HuH-7 (cell line): ENCODE data around the gene MORN1.

Experiments
- DNase-seq: peaks from one replicate; pipeline ENCODE4 v3.0.0; 2011; ENCODE audit warnings: low spot score

The MORN1 gene

GRCh38 chr1:2373551-2374251, 17.7 kb downstream of the MORN1 start:
- no peak for DNase-seq

DNA sequence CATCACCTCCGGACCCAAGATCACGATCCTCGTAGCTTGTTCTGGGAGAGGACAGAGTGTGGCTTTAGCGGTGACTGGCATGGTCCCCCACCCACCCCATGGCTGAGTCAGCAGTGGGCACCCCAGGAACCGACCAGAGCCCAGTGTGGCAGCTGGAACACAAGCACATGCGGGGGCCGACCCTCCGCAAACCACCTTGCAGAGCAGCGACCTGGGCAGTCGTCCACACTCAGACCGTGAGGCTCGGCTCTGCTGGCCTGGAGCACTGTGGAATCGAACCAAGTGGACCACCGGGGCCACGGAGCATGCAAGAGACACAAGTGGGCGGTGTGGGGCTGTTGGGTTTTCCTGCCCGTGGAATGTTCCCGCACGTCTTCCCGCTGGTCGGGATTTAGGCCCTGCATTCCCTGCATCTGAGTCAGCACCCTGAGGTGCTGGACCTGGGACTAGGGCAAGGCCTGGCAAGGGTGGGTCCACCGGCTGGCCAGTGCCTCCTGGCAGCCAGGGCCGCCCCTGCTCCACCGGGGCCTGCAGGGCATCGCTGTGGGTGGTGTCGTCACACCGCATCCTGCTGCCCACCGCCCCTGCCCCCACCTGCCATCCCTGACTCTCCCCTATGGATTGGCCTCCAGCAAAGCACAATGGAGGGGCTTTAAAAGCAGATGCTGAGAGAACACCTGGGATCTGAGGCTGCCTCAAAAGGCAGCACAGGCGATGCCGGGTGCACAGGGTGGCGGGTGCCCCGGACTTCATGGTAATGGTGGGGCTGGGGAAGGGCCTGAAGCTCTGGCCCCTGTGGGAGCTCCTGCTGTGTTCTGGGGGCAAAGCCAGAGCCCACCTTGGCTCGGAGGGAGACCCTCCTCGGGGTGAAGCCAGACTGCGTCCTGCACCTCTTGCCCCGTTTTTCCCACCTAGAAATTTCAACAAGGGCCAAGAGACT, 18.5 kb downstream of the MORN1 start:
- no peak for DNase-seq

DNA sequence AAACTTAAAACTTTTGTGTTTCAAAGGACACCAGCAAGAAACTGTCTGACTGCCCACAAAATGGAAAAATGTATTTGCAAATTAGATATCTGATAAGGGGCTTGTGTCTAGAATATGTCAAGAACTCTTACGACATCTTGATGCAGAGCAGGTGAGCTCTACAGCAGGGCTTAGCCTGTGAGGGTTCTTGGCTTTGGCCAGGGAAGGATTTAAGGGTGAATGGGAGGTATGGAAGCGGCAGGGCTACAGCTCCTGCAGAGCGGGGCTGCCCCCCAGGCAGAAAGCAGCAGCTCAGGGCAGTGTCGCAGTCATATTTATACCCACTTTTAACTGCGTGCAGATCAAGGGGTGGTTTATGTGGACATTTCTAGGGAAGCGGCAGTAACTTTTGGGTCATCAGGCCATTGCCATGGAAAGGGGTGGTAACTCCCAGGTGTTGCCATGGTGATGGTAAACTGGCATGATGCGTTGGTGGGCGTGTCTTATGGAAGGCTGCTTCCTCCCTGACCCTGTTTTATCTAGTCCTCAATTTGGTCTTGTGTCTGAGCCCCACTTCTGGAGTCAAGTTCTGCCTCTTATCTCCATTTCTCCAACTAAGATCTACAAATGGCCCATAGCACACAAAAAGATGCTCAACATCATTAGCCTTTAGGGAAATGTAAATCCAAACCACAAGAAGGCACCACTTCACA, 23.2 kb downstream of the MORN1 start:
- no peak for DNase-seq

DNA sequence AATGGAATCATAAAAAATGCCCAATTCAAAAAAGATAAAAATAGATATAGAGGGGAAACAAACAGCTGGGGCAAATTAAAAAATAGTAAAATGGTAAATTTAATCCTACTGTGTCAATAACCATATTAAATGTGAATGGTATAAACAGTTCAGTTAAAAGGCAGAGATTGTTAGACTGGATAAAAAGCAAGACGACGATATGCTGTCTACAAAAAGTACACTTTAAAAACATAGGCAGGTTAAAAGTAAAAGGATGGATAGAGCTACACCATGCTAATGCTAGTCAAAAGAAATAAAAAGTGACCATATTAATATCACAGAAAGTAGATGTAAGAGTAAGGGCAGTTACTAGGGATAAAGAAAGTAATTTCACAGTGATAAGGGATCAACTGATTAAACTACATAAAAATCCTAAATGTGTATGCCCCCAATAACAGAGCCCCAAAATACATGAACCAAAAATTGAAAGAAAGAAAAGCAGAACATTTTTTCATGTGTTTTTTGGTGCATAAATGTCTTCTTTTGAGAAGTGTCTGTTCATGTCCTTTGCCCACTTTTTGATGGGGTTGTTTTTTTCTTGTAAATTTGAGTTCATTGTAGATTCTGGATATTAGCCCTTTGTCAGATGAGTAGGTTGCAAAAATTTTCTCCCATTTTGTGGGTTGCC, 27.4 kb downstream of the MORN1 start:
- DNase-seq, result no peak

- DNase-seq, result no peak
Observed at GRCh38 chr1:2360588-2361364, 30.6 kb downstream of the MORN1 start.

- DNase-seq, result no peak
Observed at GRCh38 chr1:2358651-2359640, 32.4 kb downstream of the MORN1 start.

GRCh38 chr1:2358072-2358471, 33.3 kb downstream of the MORN1 start:
- DNase-seq, result no peak

GRCh38 chr1:2356911-2357845, 34.2 kb downstream of the MORN1 start:
- no peak for DNase-seq

DNA sequence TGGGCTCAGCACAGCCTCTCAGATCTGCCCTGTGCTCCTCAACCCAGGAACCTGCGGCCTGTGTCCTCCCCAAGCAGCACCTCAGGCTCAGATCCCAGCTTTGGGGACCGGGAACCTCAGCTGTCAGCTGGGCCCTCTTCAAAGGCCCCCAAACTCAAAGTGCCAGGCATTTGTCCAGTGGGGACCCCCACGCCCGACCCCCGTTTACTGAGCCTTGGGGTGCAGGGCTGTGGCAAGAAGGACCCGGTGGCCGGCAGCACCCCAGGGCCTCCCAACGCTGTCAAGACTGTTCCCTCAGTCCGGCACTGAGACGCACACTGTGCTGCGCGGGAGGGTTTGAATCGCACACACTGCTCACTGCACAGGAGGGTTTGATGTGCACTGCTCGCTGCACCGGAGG, 35.0 kb downstream of the MORN1 start:
- no peak for DNase-seq

GRCh38 chr1:2355373-2356261, 35.7 kb downstream of the MORN1 start:
- DNase-seq, result no peak

DNA sequence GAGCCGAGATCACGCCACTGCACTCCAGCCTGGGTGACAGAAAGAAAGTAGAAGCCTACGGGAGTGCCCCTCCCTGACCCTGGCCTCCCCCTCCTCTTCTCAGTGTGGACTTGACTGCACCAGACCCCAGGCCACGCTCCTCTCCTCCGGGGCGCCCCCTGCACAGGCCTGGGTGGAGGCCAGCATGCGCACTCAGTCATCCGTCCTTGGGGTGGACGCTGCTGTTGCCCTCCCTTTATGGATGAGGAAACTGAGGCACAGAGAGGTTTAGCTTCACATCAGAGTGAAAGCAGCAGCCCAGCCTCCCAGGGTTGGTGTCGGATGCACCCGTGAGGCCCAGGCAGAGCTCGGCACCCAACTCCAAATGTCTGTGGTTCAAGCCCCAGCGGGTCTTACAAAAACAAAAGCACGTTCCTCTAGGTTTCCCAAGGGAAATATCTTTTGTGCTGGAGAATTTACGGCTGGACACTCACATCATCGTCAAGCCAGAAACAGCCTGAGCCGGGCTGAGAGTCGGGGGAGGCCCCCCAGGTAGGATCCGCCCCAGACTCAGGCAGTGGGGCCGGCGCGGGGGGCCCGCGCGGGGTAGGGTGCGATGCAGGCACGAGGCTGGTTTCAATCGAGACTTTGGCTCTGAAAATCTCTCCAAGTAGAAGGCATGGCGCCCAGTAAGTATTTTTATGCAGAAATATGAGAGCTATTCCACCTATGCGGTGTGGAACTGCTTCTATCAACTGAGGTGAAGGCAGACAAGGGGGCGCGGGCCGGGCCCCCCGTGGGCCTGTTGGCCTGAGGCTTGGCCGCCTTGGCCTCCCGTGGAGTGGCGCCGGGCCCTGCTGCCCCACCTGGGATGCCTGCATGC, 36.6 kb downstream of the MORN1 start:
- no peak for DNase-seq

- DNase-seq, result no peak
Observed at GRCh38 chr1:2353551-2354438, 37.6 kb downstream of the MORN1 start.

DNA sequence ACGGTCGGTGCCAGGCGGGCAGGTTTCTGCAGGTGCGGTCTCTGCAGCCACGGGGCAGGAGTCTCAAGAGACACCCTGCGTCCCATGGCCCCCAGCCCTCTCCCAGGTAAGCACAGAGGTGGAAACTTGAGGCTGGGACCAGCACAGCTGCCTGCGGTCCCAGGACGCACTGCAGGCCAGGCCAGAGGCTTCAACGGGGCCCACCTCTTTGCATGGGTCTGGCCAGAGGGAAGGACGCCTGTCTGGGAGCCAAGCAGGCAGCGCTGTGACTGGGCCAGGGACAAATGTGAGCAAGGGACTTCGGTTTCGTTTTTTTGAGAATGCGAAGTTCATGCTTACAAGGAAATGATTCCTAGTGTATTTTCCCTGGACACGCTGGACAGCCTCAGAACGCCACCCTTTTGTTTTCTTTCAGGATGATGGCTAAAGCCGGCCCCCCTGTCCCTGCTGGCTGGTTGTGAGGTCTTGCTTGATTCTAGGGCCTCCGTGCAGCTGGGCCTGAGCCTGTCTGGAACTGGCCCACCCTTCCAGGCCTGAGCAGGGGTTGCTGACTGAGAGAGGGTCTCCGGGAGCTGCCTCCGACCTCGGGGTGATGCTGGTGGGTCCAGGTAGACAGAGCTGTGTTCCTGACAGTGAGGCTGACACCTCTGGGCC, 38.3 kb downstream of the MORN1 start:
- no peak for DNase-seq

- no peak for DNase-seq
Observed at GRCh38 chr1:2352341-2352896, 38.9 kb downstream of the MORN1 start.

DNA sequence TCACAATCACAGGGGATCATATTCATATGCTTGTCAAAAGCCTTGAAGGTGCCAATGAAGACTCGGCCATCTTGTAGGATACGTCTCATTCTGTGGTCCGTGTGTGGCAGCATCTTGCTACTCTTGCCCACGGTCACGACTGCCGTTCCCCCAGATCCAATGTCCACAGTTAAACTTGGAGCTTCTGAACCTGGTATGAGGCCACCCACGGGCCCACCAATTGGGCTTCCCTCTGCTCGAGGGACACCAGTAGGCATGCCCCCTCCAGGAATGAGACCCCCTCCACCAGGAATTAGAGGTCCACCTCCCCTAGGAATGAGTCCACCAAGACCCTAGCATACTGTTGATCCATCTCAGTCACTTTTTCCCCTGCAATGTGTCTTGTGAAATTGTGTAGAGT, 39.6 kb downstream of the MORN1 start:
- DNase-seq, result no peak
